OCI-M2 (cell line): ENCODE data around the gene CFAP43.

Experiments used
- DNase-seq: peaks from one replicate; lab custom pipeline; 2025; ENCODE audit not compliant: unreplicated experiment; lab: John Stamatoyannopoulos, UW

The CFAP43 gene

DNA sequence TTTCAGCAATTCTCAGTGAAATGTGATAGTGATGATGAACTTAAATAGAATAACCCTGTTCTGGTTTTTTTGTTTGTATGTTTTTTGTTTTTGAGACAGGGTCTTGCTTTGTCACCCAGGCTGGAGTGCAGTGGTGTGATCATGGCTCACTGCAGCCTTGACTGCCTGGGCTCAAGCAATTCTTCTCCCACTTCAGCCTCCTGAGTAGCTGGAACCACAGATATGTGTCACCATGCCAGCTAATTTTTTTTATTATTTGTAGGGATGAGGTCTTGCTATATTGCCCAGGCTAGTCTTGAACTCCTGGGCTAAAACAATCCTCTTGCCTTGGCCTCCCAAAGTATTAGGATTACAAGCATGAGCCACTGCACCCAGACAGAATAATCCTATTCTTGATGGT lies 132.2 kb downstream of the CFAP43 start:
- no peak for DNase-seq

DNA sequence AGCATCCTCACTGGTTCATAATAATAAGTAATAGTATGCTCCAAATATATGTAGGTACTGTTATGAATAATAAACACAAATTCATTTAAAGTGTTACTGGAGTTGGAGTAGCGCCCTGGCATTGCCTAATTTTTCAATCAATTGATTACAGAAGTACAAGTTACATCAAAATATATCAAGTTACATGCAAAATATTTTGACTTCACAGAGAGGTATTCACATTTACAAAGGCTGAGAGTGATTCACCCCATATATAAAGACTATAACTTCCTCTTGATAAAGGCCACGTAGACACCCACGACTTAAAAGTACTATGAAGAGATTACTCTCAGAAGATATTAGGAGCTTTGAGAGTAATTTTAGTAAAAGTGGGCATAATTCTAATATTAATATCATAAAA lies 132.9 kb downstream of the CFAP43 start:
- DNase-seq = no peak

DNA sequence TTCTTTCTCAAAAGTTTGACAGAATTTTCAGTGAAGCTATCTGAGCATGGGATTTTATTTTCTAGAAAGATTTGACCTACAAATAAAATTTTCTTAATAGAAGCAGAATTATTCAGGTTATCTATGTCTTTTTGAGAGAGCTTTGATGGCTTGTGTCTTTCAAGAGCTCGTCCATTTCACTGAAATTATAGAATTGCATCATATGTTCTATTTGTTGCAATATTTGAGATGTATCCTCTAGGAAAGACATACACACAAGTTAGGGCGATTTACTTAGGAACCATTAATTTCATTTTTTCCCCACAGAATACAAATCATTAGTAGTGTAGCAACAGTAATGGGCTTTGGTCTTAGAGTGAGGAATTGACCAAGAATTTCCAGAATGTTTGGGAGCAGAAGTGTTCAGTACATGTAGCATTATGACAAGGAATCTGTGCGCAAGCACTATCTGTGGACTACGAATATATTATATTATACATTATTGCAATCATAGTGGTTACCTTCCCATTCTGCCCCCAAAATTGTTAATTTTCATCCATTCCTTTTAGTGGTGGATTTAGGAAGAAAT lies 133.7 kb downstream of the CFAP43 start:
- no peak for DNase-seq

DNA sequence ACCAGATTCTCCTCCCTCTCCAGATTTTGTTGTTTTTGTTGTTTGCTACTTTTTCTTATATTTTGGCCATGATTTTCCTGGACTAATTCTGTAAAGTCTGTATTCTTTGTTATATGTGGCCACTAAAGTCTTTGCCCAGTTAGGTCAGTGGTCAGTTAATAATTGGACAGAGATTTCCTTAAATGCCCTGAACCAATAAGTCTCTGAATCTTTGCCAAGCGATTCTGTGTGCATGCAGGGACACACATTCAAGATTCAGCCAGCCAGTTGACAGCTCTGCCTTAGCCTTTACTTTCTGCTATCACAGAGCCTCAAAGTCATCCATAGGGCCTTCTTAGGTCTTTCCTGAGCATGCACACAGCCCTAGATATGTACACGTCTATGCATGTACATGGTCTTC lies 135.5 kb downstream of the CFAP43 start:
- DNase-seq = no peak

DNA sequence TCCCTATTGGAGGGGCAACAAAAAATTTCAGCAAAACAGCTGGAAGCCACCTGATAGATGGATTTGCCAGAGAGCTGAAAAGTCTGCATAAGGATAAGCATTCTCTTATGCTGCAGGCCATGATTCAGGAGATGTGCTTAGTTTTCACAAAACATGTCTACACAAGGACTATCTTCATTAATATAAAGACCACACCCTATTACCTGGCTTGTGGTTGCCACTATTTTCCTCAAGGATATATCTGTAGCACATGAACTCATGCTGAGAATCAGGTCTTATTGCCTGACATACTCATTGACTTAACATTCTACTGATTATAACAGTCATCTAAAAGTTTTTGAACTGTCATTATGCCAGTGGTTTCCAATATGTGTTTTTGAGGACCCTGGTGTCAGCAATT lies 139.4 kb downstream of the CFAP43 start:
- no peak for DNase-seq

DNA sequence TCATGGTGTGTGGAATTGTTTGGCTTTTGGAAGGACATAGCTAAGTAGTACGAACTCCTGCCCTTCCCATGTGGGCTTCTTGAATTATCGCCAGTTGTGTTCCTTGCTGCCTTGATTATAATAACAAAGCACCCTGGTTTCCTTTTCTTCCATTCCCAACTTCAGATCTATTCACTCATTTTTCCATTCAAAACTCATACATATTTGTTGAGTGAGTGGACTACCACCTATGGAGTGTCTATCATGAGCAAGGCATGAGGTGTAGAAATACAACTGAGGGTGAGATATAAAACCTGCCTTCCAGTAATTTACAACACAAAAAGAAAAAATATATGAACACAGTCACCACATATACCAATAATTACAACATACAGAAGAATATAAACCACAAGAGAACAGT lies 141.6 kb downstream of the CFAP43 start:
- no peak for DNase-seq

DNA sequence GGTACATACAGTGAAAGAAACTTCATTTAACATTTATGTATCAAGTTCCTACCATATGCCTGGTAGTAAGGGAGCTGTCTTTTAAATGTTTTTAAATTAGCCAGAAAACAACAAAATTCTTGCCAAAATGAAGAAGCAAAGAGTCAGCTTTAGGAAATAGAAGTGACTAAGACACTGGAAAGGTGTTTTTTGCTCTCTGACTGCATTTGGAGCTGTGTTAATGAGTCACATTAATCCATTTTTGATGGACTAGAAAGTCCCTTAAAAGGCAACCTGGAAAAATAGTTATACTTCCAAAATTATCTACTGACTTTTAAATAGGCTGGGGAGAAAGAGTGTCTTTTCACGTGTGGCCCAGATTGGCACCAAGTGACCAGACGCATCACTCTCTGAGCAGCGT lies 142.5 kb downstream of the CFAP43 start:
- DNase-seq = no peak

DNA sequence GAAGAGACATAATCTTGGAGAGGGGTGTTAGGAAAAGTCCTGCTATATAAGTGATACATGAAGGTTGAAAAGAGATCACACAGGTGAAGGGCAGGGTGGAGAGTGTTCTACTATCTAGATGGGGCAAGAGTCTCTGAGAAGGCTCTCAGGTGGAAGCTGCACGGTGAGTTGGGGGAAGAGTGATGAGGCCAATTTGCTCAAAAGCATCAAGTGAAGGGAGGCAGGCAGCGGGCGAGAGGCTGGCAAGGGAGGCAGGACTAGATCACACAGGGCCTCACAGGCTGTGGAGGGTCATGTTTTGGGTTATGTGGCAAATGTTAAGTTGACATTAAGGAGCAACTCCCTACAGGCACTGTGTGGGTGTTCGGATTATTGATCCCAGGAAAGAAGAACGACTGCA lies 143.9 kb downstream of the CFAP43 start:
- DNase-seq = no peak

DNA sequence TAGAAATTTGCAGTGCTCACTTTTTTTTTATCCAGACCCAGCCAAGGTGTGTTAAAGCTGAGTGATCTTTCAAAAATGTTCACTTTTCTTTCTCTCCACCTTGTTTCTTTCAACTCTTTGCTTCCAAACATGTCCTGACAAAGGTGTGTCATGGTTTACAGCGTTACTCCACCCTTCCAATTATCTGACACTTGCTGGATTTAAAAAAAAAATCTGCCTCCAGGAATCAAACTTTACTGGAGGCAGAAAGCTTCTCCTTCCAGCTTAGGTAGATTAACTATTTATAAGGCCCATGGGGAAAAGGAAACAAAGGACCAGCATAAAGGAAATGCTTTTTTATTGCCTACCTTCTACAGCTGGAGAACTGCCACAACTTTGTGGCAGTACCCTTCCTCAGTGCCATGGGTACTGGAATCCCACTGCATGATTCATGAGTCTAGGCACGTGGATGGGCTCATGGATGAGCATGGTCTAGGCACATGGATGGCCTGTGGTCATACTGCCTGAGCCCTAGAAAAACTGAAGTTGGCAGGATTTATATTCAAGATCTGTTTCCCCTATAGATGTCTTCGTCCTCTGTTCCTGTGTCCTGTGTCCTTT lies 146.3 kb downstream of the CFAP43 start, which contains the start of gene COL17A1:
COL17A1 (minus strand) TSS at position 80 of the 600 bp plus-strand sequence. CDS start 5,207 bp downstream, outside the sequence.
- no peak for DNase-seq

DNA sequence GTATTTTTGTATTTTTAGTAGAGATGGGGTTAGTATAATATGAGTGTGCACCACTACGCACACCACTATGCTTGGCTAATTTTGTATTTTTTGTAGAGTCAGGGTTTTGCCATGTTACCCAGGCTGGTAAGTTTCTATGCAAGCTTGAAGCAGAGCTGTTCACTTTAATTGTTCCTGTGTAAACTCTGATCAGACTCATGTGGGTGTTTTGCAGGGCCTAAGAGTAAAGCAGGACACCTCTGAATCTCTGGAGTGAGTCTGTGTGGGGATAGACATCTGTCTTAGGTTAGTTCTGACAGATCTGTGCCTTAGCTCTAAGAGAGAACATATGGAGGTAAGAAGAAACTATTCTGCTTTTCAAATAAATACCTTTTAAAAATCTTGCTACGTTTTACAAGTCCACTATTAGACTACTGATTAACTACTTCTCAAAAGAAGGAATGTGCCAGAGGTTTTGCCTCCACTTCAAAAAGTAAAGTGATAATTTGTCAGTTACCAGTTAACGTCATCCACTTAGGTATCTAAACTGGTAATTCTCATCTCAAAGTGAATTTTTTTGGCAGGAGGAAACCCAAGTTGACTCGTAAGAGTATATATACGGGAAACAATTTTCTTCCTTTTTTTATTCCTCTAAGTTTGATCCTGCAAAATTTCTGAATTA lies 147.6 kb downstream of the CFAP43 start:
- DNase-seq = no peak

DNA sequence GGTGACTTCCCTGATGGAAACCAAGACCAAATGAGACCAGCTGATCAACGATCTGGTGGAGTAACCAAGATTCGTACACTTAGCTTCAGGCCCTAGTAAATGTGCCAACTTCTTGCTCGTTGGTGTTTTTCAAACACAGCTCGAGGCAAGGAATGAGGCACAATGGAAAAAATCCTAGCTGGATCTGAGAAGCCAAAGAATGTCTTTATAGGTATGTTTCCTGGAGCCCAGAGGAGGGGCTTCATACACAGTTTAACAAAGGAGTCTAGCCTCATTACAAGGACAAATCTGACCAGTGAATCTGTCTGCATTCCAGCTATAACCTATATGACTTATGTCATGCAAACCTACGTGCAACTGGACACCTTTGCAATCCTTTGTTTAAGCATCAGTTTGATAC lies 150.2 kb downstream of the CFAP43 start:
- no peak for DNase-seq

DNA sequence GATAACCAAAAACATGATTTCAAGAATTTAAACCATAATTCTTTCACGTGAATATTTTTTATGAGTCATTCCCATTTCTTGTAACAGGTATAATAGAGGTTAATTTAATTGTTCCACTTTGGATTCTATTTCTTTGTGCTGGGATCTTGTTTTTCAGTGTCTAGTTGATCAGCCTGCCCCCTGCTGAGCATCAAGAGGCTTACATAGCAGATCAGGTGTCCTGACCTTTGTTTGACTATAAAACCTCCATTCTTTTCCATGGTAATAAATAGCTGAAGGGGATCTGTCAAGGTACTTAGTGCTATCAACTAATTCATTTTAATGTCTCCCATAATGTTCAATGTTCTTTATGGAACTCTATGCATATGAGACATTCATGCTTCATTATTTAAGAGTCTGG lies 151.4 kb downstream of the CFAP43 start:
- DNase-seq = no peak
